HCT116 (cell line): Measurements from ENCODE around the gene ANKFN1. TPM values are rescaled to one million over a fixed set of nuclear protein-coding genes. Genes with fewer than 3 reads are reported as not detected.

Experiments
- ATAC-seq: fragments of 200-7000 bp; cut with Tn5 transposase; 2 replicates; pipeline ENCODE4 v1.9.1; 2020; ENCODE audit warnings: mild to moderate bottlenecking, moderate library complexity
- BruUV-seq: library from RNA; stranded (reverse); fragments of 400-500 nt; replicated peaks from 2 replicates; lab custom pipeline; 2021; lab: Mats Ljungman, UMichigan
- CTCF ChIA-PET: fragments of 300-600 bp; sonication (Branson Sonifier 250); formaldehyde crosslinking; loops from one replicate; lab custom pipeline; 2021; ENCODE audit warnings: antibody characterized with exemption; lab: Charles Lee
- POLR2A ChIA-PET: fragments of 300-600, 350-600 bp; sonication (Branson Sonifier 250); formaldehyde crosslinking; loops from one replicate; lab custom pipeline; 2021; ENCODE audit warnings: antibody characterized with exemption; lab: Charles Lee
- RAD21 ChIA-PET, 2 experiments: fragments of 300-600 bp; sonication (Branson Sonifier 250); formaldehyde crosslinking; loops; one replicate each; lab custom pipeline; 2023; ENCODE audit warnings: low total read pairs in 2 of 2; ENCODE audit not compliant: uncharacterized antibody in 2 of 2, unreplicated experiment in 2 of 2, low non-redundant PET in 1 of 2; lab: Charles Lee
- DNase-seq: peaks from one replicate; pipeline ENCODE4 v3.0.0-alpha.2; 2010; ENCODE audit warnings: low read depth, low spot score
- H2AFZ ChIP-seq: fragments of 200-600 bp; shearing (Covaris generic), sonication (generic); 2 replicates; pipeline ENCODE4 v1.6.1; 2017; ENCODE audit warnings: low read depth, mixed run types, mixed read lengths, antibody characterized with exemption, low read length; ENCODE audit not compliant: poor library complexity, severe bottlenecking
- H3K27ac ChIP-seq: 2 replicates; pipeline ENCODE4 v1.5.1; 2012; ENCODE audit warnings: low read depth, low read length
- H3K27me3 ChIP-seq: fragments of 200-600 bp; sonication (generic); 2 replicates; pipeline ENCODE4 v1.6.1; 2016; ENCODE audit warnings: mixed run types, low read length, mixed read lengths; ENCODE audit not compliant: insufficient read depth
- H3K36me3 ChIP-seq, 2 experiments: fragments of 200-500 bp in 1 of 2; fragments of 200-600 bp in 1 of 2; sonication (Bioruptor generic) in 1 of 2; sonication (generic) in 1 of 2; 2 replicates each; pipeline versions ENCODE4 v1.5.1 to v1.6.1; 2014 to 2016; ENCODE audit warnings: low read length in 2 of 2, inconsistent platforms in 1 of 2, mixed read lengths in 1 of 2, mixed run types in 1 of 2; ENCODE audit not compliant: insufficient read depth in 2 of 2, control insufficient read depth in 1 of 2
- H3K4me1 ChIP-seq, 2 experiments: fragments of 200-600 bp in 1 of 2; sonication (generic) in 1 of 2; 2 replicates each; pipeline versions ENCODE4 v1.5.1 to v1.6.1; 2012 to 2017; ENCODE audit warnings: low read length in 2 of 2, inconsistent platforms in 1 of 2, mild to moderate bottlenecking in 1 of 2, mixed read lengths in 1 of 2, mixed run types in 1 of 2, moderate library complexity in 1 of 2; ENCODE audit not compliant: insufficient read depth in 2 of 2, control insufficient read depth in 1 of 2
- H3K4me2 ChIP-seq: fragments of 200-600 bp; sonication (generic); 2 replicates; pipeline ENCODE4 v1.6.1; 2017; ENCODE audit warnings: mixed run types, low read length, mixed read lengths
- H3K4me3 ChIP-seq, 2 experiments: fragments of 200-600 bp in 1 of 2; sonication (generic) in 1 of 2; replicated peaks in 1 of 2; 2 replicates each; pipeline ENCODE4 v1.5.1; 2011 to 2016; ENCODE audit warnings: low read length in 2 of 2, control low read depth in 1 of 2, low read depth in 1 of 2, mild to moderate bottlenecking in 1 of 2, mixed read lengths in 1 of 2, mixed run types in 1 of 2
- H3K79me2 ChIP-seq: fragments of 200-600 bp; sonication (generic); 2 replicates; pipeline ENCODE4 v1.6.1; 2017; ENCODE audit warnings: mild to moderate bottlenecking, mixed run types, low read length, moderate library complexity, mixed read lengths; ENCODE audit not compliant: insufficient read depth
- H3K9ac ChIP-seq: fragments of 200-600 bp; sonication (generic); 2 replicates; pipeline ENCODE4 v1.6.1; 2016; ENCODE audit warnings: low read length, mixed read lengths
- H3K9me2 ChIP-seq: fragments of 200-600 bp; sonication (generic), shearing (Covaris generic); 2 replicates; pipeline ENCODE4 v1.6.1; 2017; ENCODE audit warnings: mixed run types, mild to moderate bottlenecking, moderate library complexity; ENCODE audit not compliant: insufficient read depth
- H3K9me3 ChIP-seq, 2 experiments: fragments of 200-500 bp in 1 of 2; fragments of 200-600 bp in 1 of 2; sonication (Bioruptor generic) in 1 of 2; sonication (generic) in 1 of 2; 2 replicates each; pipeline ENCODE4 v1.6.1; 2014 to 2017; ENCODE audit warnings: low read length in 2 of 2, mixed read lengths in 2 of 2, inconsistent platforms in 1 of 2, low read depth in 1 of 2, mild to moderate bottlenecking in 1 of 2, mixed run types in 1 of 2, moderate library complexity in 1 of 2; ENCODE audit not compliant: control insufficient read depth in 1 of 2, insufficient read depth in 1 of 2
- H4K20me1 ChIP-seq: fragments of 200-600 bp; sonication (generic), shearing (Covaris generic); 2 replicates; pipeline ENCODE4 v1.6.1; 2017; ENCODE audit warnings: mixed run types, mild to moderate bottlenecking, moderate library complexity; ENCODE audit not compliant: insufficient read depth
- ATF3 ChIP-seq: IDR thresholded peaks from 2 replicates; pipeline ENCODE4 v1.6.1; 2012
- CEBPB ChIP-seq: IDR thresholded peaks from 2 replicates; pipeline ENCODE4 v1.6.1; 2012; ENCODE audit warnings: low read depth
- CTCF ChIP-seq, 3 experiments: fragments of 200-600 bp in 1 of 3; sonication (generic) in 1 of 3; IDR thresholded peaks in 2 of 3; conservative IDR thresholded peaks in 1 of 3; 2 replicates each; pipeline ENCODE4 v1.5.1; 2012 to 2017; ENCODE audit warnings: low read depth in 2 of 3, low read length in 2 of 3, antibody characterized with exemption in 1 of 3, borderline replicate concordance in 1 of 3, control low read depth in 1 of 3, mild to moderate bottlenecking in 1 of 3, mixed read lengths in 1 of 3, mixed run types in 1 of 3, moderate library complexity in 1 of 3; ENCODE audit not compliant: insufficient read depth in 1 of 3
- ELF1 ChIP-seq: IDR thresholded peaks from 2 replicates; pipeline ENCODE4 v1.6.1; 2012; ENCODE audit warnings: low read depth, borderline replicate concordance
- EZH2phosphoT487 ChIP-seq: fragments of 200-600 bp; IDR thresholded peaks from 2 replicates; pipeline ENCODE4 v1.6.1; 2018; ENCODE audit warnings: antibody characterized with exemption, borderline replicate concordance
- FOSL1 ChIP-seq: IDR thresholded peaks from 2 replicates; pipeline ENCODE4 v1.6.1; 2012; ENCODE audit warnings: low read depth
- JUND ChIP-seq: IDR thresholded peaks from 2 replicates; pipeline ENCODE4 v1.6.1; 2012
- MAX ChIP-seq: IDR thresholded peaks from 2 replicates; pipeline ENCODE4 v1.6.1; 2012
- POLR2A ChIP-seq: IDR thresholded peaks from 2 replicates; pipeline ENCODE4 v1.7.0; 2011; ENCODE audit warnings: borderline replicate concordance; ENCODE audit not compliant: insufficient read depth, insufficient read length; ENCODE audit errors: extremely low read depth
- RAD21 ChIP-seq: IDR thresholded peaks from 2 replicates; pipeline ENCODE4 v1.6.1; 2012; ENCODE audit warnings: low read depth, mild to moderate bottlenecking
- REST ChIP-seq: IDR thresholded peaks from 2 replicates; pipeline ENCODE4 v1.6.1; 2012; ENCODE audit warnings: low read depth
- SIN3A ChIP-seq: IDR thresholded peaks from 2 replicates; pipeline ENCODE4 v1.6.1; 2012; ENCODE audit warnings: low read depth
- SP1 ChIP-seq: IDR thresholded peaks from 2 replicates; pipeline ENCODE4 v1.6.1; 2012; ENCODE audit warnings: low read depth
- SRF ChIP-seq: IDR thresholded peaks from 2 replicates; pipeline ENCODE4 v1.6.1; 2012; ENCODE audit warnings: low read depth
- TCF7L2 ChIP-seq: IDR thresholded peaks from 2 replicates; pipeline ENCODE4 v1.7.0; 2011; ENCODE audit warnings: borderline replicate concordance, inconsistent platforms; ENCODE audit not compliant: insufficient read depth, insufficient read length; ENCODE audit errors: extremely low read depth
- intact Hi-C: fragments of 100-400 bp; cut with micrococcal nuclease; formaldehyde crosslinking; loops from 2 replicates; pipeline ENCODE4 v1.10.0; 2022
- total RNA-seq: library from RNA; stranded (reverse); gene quantifications from one replicate; pipeline ENCODE4 v1.2.1, GENCODE V29; 2021; ENCODE audit not compliant: unreplicated experiment

ANKFN1 gene
- total RNA-seq, 1 experiment from 2014 or later = 1.1 TPM

GRCh38 chr17:56488800-56489199 is 335.5 kb downstream of the ANKFN1 start:
- Histone ChIP-seq H3K9me2 (no peaks in the 10 kb centered on the region), H3K4me3 (no peak overlapping the region), H3K4me1 (no peaks in the 10 kb centered on the region), H4K20me1 (no peaks in the 10 kb centered on the region), H3K79me2 (no peaks in the 10 kb centered on the region), H3K9ac (no peak overlapping the region), H3K27me3 (peaks cover 60% of the 10 kb centered on the region), H2AFZ (no peak overlapping the region), H3K9me3 (no peaks in the 10 kb centered on the region), H3K4me2 (no peak overlapping the region), H3K27ac (no peak overlapping the region), H3K36me3 (no peaks in the 10 kb centered on the region)
- ChIA-PET CTCF (interaction anchor here (1.5 kb wide), 1 partner anchor 8 kb away, joined by 4 read pairs; no protein-coding TSS in a partner anchor), RAD21 (no interaction called here), POLR2A (no interaction called here)
- no TSS peak for BruUV-seq
- ATAC-seq = no peak
- TF ChIP-seq TCF7L2 = no peak
- TF ChIP-seq REST = no peak
- TF ChIP-seq ELF1 = no peak
- no peak for TF ChIP-seq SIN3A
- no peak for TF ChIP-seq POLR2A
- no peak for TF ChIP-seq CEBPB
- intact Hi-C loops = no loop called here
- no peak for DNase-seq

- no peaks in the 10 kb centered on the region for H3K36me3 ChIP-seq
Observed at GRCh38 chr17:56489980-56490379, 336.7 kb downstream of the ANKFN1 start.

More at GRCh38 chr17:56489980-56490379, 336.7 kb downstream of the ANKFN1 start:
- Histone ChIP-seq H3K9me3 (no peaks in the 10 kb centered on the region), H3K4me2 (no peak overlapping the region), H2AFZ (no peak overlapping the region), H3K4me3 (no peak overlapping the region), H4K20me1 (no peaks in the 10 kb centered on the region), H3K27ac (no peak overlapping the region), H3K4me1 (no peaks in the 10 kb centered on the region), H3K79me2 (no peaks in the 10 kb centered on the region), H3K27me3 (peaks cover 56% of the 10 kb centered on the region), H3K9ac (no peak overlapping the region), H3K9me2 (no peaks in the 10 kb centered on the region)
- no peak for ATAC-seq
- no peak for DNase-seq
- POLR2A ChIA-PET = no interaction called here
- RAD21 ChIA-PET = interaction anchor here in 1 of 2 experiments (0.5 kb wide), 1 partner anchor 877 kb away, joined by 3 read pairs; no protein-coding TSS in a partner anchor
- CTCF ChIA-PET = interaction anchor here (1.5 to 2.8 kb wide), 2 partner anchors 10 kb away, joined by 4 to 37 read pairs; no protein-coding TSS in a partner anchor
- TF ChIP-seq EZH2phosphoT487 (no peak), POLR2A (no peak), SRF (no peak), ATF3 (no peak), SIN3A (no peak), MAX (no peak), FOSL1 (no peak), SP1 (no peak), JUND (no peak), RAD21 (no peak), CTCF (IDR thresholded peaks at IDR 0.05 in 2 of 3, conservative IDR thresholded peaks at IDR 0.05 in 1 of 3; ENCODE audit: borderline replicate concordance in 1 of 3, insufficient read depth in 1 of 3, low read depth in 2 of 3, low read length in 2 of 3) (no peak), TCF7L2 (no peak)
- BruUV-seq = no TSS peak
- intact Hi-C loops = no loop called here
